Measurements from ENCODE around the gene EYS. TPM values are rescaled to one million over a fixed set of nuclear protein-coding genes. Genes with fewer than 3 reads are reported as not detected.

Gene EYS
- polyA plus RNA-seq, 2 of the 4 experiments (the other 2 are of a cell fraction), result 0.03 to 0.06 TPM

DNA sequence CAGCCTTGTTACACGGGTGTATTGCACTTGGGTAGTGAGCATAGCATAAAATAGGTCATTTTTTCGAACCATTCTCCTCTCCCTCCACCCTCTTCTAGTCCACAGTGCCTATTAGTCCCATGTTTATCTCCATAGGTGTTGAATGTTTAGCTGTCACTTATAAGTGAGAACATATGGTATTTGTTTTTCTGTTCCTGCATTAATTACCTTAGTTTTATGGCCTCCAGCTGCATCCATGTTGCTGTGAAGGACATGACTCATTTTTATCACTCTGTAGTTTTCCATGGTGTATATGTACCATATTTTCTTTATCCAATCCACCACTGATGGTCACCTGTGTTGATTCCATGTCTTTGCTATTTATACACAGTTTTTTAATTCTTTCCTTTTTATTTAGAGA, 889.5 kb downstream of the EYS start:
- WGBS (ENCODE audit: missing lambda C conversion rate), result 5% methylated on average over 2 of the region's 2 CpGs
- ATAC-seq (no peak), FAIRE-seq (no peak), DNase-seq (ENCODE audit: low read depth in 1 of 2, low spot score in 1 of 2) (no peak)
- CTCF ChIA-PET, result no interaction called here
- no peak for TF ChIP-seq MAX (IDR thresholded peaks at IDR 0.05)
- TF ChIP-seq, protein P1, sequence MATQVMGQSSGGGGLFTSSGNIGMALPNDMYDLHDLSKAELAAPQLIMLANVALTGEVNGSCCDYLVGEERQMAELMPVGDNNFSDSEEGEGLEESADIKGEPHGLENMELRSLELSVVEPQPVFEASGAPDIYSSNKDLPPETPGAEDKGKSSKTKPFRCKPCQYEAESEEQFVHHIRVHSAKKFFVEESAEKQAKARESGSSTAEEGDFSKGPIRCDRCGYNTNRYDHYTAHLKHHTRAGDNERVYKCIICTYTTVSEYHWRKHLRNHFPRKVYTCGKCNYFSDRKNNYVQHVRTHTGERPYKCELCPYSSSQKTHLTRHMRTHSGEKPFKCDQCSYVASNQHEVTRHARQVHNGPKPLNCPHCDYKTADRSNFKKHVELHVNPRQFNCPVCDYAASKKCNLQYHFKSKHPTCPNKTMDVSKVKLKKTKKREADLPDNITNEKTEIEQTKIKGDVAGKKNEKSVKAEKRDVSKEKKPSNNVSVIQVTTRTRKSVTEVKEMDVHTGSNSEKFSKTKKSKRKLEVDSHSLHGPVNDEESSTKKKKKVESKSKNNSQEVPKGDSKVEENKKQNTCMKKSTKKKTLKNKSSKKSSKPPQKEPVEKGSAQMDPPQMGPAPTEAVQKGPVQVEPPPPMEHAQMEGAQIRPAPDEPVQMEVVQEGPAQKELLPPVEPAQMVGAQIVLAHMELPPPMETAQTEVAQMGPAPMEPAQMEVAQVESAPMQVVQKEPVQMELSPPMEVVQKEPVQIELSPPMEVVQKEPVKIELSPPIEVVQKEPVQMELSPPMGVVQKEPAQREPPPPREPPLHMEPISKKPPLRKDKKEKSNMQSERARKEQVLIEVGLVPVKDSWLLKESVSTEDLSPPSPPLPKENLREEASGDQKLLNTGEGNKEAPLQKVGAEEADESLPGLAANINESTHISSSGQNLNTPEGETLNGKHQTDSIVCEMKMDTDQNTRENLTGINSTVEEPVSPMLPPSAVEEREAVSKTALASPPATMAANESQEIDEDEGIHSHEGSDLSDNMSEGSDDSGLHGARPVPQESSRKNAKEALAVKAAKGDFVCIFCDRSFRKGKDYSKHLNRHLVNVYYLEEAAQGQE (IDR thresholded peaks at IDR 0.05), result no peak
- Histone ChIP-seq H3K9me3 (no peaks in the 10 kb centered on the region), H3K4me1 (no peaks in the 10 kb centered on the region), H3K4me3 (no peak overlapping the region), H3K27ac (no peak overlapping the region), H3K4me2 (no peak overlapping the region)
- POLR2A ChIA-PET, result no interaction called here

- FAIRE-seq (no peak), ATAC-seq (no peak), DNase-seq (ENCODE audit: low read depth in 1 of 2, low spot score in 1 of 2) (no peak)
- no peak overlapping the region for H3K4me3 ChIP-seq
- TF ChIP-seq, protein P2, sequence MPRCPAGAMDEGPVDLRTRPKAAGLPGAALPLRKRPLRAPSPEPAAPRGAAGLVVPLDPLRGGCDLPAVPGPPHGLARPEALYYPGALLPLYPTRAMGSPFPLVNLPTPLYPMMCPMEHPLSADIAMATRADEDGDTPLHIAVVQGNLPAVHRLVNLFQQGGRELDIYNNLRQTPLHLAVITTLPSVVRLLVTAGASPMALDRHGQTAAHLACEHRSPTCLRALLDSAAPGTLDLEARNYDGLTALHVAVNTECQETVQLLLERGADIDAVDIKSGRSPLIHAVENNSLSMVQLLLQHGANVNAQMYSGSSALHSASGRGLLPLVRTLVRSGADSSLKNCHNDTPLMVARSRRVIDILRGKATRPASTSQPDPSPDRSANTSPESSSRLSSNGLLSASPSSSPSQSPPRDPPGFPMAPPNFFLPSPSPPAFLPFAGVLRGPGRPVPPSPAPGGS (IDR thresholded peaks at IDR 0.05), result no peak
- TF ChIP-seq HOXA7 (CRISPR knock-in tag; IDR thresholded peaks at IDR 0.05), result no peak
- no peak for TF ChIP-seq CHD2 (IDR thresholded peaks at IDR 0.05; ENCODE audit: low read length, partially characterized antibody)
- POLR2A ChIA-PET, result no interaction called here
- no peaks in the 10 kb centered on the region for H3K4me1 ChIP-seq
- CTCF ChIA-PET, result no interaction called here
- no peak overlapping the region for H3K4me2 ChIP-seq
- 2% methylated on average over 2 of the region's 2 CpGs for WGBS (ENCODE audit: missing lambda C conversion rate)
- no peaks in the 10 kb centered on the region for H3K9me3 ChIP-seq
- no peak overlapping the region for H3K27ac ChIP-seq
These were observed 891.3 kb downstream of the EYS start for GRCh38 chr6:64815718-64816117.

GRCh38 chr6:64812138-64812537, 894.9 kb downstream of the EYS start:
- no peaks in the 10 kb centered on the region for H3K4me1 ChIP-seq
- H3K4me2 ChIP-seq, result no peak overlapping the region
- H3K9me3 ChIP-seq, result no peaks in the 10 kb centered on the region
- FAIRE-seq (no peak), ATAC-seq (no peak), DNase-seq (ENCODE audit: low read depth in 1 of 2, low spot score in 1 of 2) (no peak)
- no peak overlapping the region for H3K4me3 ChIP-seq
- WGBS (ENCODE audit: missing lambda C conversion rate), result 69% methylated on average over 4 of the region's 4 CpGs
- H3K27ac ChIP-seq, result no peak overlapping the region
- ChIA-PET CTCF (no interaction called here), POLR2A (no interaction called here)
- TF ChIP-seq TFCP2L1 (CRISPR knock-in tag; IDR thresholded peaks at IDR 0.05), result no peak
- no peak for TF ChIP-seq HEYL (CRISPR knock-in tag; IDR thresholded peaks at IDR 0.05)
- TF ChIP-seq SMC3 (IDR thresholded peaks at IDR 0.05), result no peak
- no peak for TF ChIP-seq RFX5 (IDR thresholded peaks at IDR 0.05)
- TF ChIP-seq EHF (CRISPR knock-in tag; IDR thresholded peaks at IDR 0.05), result no peak

DNA sequence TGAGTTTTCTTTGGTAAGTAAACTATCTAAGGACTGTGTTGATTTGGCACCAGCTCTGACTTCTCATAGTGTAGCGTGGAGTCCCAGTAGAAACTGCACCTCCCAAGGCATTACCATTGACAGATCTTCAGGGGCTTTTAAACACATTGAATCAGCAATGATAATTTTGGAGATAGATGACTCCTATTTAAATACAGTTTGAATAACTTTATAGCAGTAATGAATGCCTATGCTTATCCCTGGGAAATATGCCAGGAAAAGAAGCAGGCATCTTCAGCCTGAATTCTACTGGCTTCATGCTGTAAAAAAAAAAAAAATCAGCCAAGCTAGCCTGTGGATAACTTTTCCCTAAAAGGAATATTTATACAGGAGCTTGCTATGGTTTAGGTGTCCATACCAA, 895.9 kb downstream of the EYS start:
- POLR2A ChIA-PET, result no interaction called here
- ATAC-seq, result no peak
- no peaks in the 10 kb centered on the region for H3K4me1 ChIP-seq
- H3K9me3 ChIP-seq, result no peaks in the 10 kb centered on the region
- CTCF ChIA-PET, result no interaction called here
- no peak for FAIRE-seq
- no peak for DNase-seq (ENCODE audit: low read depth in 1 of 2, low spot score in 1 of 2)
- H3K4me2 ChIP-seq, result no peak overlapping the region
- 75% methylated on average over 1 of the region's 1 CpG for WGBS (ENCODE audit: missing lambda C conversion rate)
- no peak overlapping the region for H3K4me3 ChIP-seq
- H3K27ac ChIP-seq, result no peak overlapping the region
- TF ChIP-seq ZSCAN20 (CRISPR knock-in tag; IDR thresholded peaks at IDR 0.05), result no peak
- TF ChIP-seq JUNB (IDR thresholded peaks at IDR 0.05), result no peak
- TF ChIP-seq, protein P1 (IDR thresholded peaks at IDR 0.05), result no peak
- TF ChIP-seq HEYL (CRISPR knock-in tag; IDR thresholded peaks at IDR 0.05), result no peak
- no peak for TF ChIP-seq RARB (CRISPR knock-in tag; IDR thresholded peaks at IDR 0.05)
- no peak for TF ChIP-seq POLR2AphosphoS2 (conservative IDR thresholded peaks at IDR 0.05; ENCODE audit: low read length)
- no peak for TF ChIP-seq TP53 (CRISPR knock-in tag; IDR thresholded peaks at IDR 0.05)
- TF ChIP-seq HOXB5 (CRISPR knock-in tag; IDR thresholded peaks at IDR 0.05), result no peak
- no peak for TF ChIP-seq ZNF302 (CRISPR knock-in tag; IDR thresholded peaks at IDR 0.05)
- TF ChIP-seq EHMT2 (IDR thresholded peaks at IDR 0.05; ENCODE audit: low read depth), result no peak
- TF ChIP-seq EP300 (IDR thresholded peaks at IDR 0.05), result no peak
- TF ChIP-seq NFE2L2 (conservative IDR thresholded peaks at IDR 0.05; ENCODE audit: low read length), result no peak
- TF ChIP-seq NR3C1 (IDR thresholded peaks at IDR 0.05), result no peak
- no peak for TF ChIP-seq HOXA7 (CRISPR knock-in tag; IDR thresholded peaks at IDR 0.05)
- TF ChIP-seq, protein P2 (IDR thresholded peaks at IDR 0.05), result no peak

All from A549 (cell line).